DND-41 (cell line): ENCODE results near the gene DOHH.

Source experiments
- ATAC-seq: fragments of 200-7000 bp; cut with Tn5 transposase; 3 replicates; pipeline ENCODE4 v1.9.1; 2021; ENCODE audit warnings: low read depth; ENCODE audit not compliant: insufficient read depth
- DNase-seq: peaks from one replicate; pipeline ENCODE4 v3.0.0-alpha.2; 2020
- H2AFZ ChIP-seq: 2 replicates; pipeline ENCODE4 v1.6.0; 2012; ENCODE audit warnings: low read depth, low read length
- H3K27ac ChIP-seq: 2 replicates; pipeline ENCODE4 v1.5.1; 2012; ENCODE audit warnings: low read length, inconsistent platforms
- H3K27me3 ChIP-seq: fragments of 200-600 bp; sonication (generic); 2 replicates; pipeline ENCODE4 v1.6.0; 2012; ENCODE audit warnings: low read length, mild to moderate bottlenecking, inconsistent platforms; ENCODE audit not compliant: insufficient read depth, poor library complexity
- H3K36me3 ChIP-seq: 2 replicates; pipeline ENCODE4 v1.5.1; 2012; ENCODE audit warnings: low read length, inconsistent platforms; ENCODE audit not compliant: insufficient read depth
- H3K4me1 ChIP-seq: 2 replicates; pipeline ENCODE4 v1.5.1; 2012; ENCODE audit warnings: mild to moderate bottlenecking, low read length; ENCODE audit not compliant: insufficient read depth
- H3K4me2 ChIP-seq: 2 replicates; pipeline ENCODE4 v1.6.0; 2012; ENCODE audit warnings: mild to moderate bottlenecking, moderate library complexity, low read length, inconsistent platforms; ENCODE audit not compliant: insufficient read depth
- H3K4me3 ChIP-seq, 2 experiments: fragments of 200-600 bp in 1 of 2; shearing (Covaris generic) in 1 of 2; 2 replicates each; pipeline ENCODE4 v1.5.1; 2012 to 2016; ENCODE audit warnings: inconsistent platforms in 2 of 2, low read length in 2 of 2, mild to moderate bottlenecking in 2 of 2, low read depth in 1 of 2, moderate library complexity in 1 of 2
- H3K79me2 ChIP-seq: 2 replicates; pipeline ENCODE4 v1.6.0; 2012; ENCODE audit warnings: low read length, inconsistent platforms; ENCODE audit not compliant: insufficient read depth
- H3K9ac ChIP-seq: 2 replicates; pipeline ENCODE4 v1.6.0; 2012; ENCODE audit warnings: low read depth, mild to moderate bottlenecking, inconsistent platforms, low read length, moderate library complexity
- H3K9me3 ChIP-seq: 2 replicates; pipeline ENCODE4 v1.5.1; 2012; ENCODE audit warnings: low read length, moderate library complexity, mild to moderate bottlenecking, inconsistent platforms; ENCODE audit not compliant: insufficient read depth, severe bottlenecking
- H4K20me1 ChIP-seq: 2 replicates; pipeline ENCODE4 v1.6.0; 2012; ENCODE audit warnings: low read length; ENCODE audit not compliant: insufficient read depth
- EZH2 ChIP-seq: IDR thresholded peaks from 3 replicates; pipeline ENCODE4 v1.6.1; 2012; ENCODE audit warnings: borderline replicate concordance, low read depth, mild to moderate bottlenecking, moderate library complexity, low read length, inconsistent platforms; ENCODE audit not compliant: severe bottlenecking
- TF ChIP-seq, protein P1 (sequence below): IDR thresholded peaks from 2 replicates; pipeline ENCODE4 v1.5.1; 2012; ENCODE audit warnings: borderline replicate concordance, low read length, moderate library complexity, mild to moderate bottlenecking; ENCODE audit not compliant: poor library complexity, severe bottlenecking; ENCODE audit errors: extremely low read depth

DOHH gene

DNA sequence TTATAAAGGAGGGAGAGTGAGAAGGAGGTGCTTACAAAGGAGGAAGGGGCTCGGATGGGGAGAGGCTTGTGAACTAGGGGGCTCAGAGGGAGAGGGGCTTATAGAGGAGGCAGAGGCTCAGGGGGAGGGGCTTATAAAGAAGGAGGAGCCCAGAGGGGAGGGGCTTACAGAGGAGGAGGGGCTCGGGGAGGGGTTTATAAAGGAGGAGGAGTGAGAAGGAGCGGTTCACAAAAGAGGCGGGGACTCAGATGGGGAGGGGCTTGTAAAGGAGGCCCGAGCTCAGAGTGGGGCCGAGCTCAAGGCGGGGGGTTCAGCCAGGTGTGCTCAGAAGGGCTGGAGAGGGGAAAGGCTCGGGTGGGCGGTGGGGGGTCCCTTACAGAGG is 20.6 kb downstream of the DOHH start:
- Histone ChIP-seq H3K79me2 (no peaks in the 10 kb centered on the region), H2AFZ (no peak overlapping the region), H3K36me3 (no peaks in the 10 kb centered on the region; the same call in 1 of the 2 replicates), H4K20me1 (no peaks in the 10 kb centered on the region), H3K4me1 (peaks cover 31% of the 10 kb centered on the region), H3K4me3 (peak overlapping the region in 1 of 2 experiments; percentile 59; a peak in 3 of 4 replicates), H3K9me3 (no peaks in the 10 kb centered on the region), H3K4me2 (peak overlapping the region; percentile 68), H3K9ac (peak overlapping the region; percentile 65; the same call in 1 of the 2 replicates), H3K27ac (peak overlapping the region; percentile 90), H3K27me3 (no peaks in the 10 kb centered on the region)
- TF ChIP-seq EZH2 = no peak
- TF ChIP-seq, protein P1, sequence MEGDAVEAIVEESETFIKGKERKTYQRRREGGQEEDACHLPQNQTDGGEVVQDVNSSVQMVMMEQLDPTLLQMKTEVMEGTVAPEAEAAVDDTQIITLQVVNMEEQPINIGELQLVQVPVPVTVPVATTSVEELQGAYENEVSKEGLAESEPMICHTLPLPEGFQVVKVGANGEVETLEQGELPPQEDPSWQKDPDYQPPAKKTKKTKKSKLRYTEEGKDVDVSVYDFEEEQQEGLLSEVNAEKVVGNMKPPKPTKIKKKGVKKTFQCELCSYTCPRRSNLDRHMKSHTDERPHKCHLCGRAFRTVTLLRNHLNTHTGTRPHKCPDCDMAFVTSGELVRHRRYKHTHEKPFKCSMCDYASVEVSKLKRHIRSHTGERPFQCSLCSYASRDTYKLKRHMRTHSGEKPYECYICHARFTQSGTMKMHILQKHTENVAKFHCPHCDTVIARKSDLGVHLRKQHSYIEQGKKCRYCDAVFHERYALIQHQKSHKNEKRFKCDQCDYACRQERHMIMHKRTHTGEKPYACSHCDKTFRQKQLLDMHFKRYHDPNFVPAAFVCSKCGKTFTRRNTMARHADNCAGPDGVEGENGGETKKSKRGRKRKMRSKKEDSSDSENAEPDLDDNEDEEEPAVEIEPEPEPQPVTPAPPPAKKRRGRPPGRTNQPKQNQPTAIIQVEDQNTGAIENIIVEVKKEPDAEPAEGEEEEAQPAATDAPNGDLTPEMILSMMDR = no peak
- ATAC-seq = peak; percentile 27
- no peak for DNase-seq

DNA sequence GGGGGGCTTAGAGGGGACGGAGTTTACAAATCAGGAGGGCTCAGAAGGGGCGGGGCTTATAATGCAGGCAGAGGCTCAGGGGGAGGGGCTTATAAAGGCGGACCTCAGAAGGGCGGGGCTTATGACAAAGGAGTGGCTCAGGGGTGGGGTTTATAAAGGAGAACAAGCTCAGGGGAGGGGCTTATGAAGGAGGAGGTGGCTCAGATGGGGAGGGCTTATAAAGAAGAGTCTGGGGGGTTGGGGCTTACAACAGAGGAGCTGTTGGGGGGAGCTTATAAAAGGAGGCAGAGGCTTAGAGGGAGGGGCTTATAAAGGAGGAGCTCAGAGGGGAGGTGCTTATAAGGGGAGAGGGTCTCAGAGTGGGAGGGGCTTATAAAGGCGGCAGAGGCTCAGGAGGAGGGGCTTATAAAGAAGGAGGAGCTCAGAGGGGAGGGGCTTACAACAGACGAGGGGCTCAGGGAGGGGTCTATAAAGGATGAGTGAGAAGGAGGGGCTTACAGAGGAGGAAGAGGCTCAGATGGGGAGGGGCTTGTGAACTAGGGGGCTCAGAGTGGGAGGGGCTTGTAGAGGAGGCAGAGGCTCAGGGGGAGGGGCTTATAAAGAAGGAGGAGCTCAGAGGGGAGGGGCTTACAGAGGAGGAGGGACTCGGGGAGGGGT is 21.2 kb downstream of the DOHH start:
- TF ChIP-seq EZH2 = no peak
- TF ChIP-seq, protein P1 = no peak
- DNase-seq = peak; percentile 95

DNA sequence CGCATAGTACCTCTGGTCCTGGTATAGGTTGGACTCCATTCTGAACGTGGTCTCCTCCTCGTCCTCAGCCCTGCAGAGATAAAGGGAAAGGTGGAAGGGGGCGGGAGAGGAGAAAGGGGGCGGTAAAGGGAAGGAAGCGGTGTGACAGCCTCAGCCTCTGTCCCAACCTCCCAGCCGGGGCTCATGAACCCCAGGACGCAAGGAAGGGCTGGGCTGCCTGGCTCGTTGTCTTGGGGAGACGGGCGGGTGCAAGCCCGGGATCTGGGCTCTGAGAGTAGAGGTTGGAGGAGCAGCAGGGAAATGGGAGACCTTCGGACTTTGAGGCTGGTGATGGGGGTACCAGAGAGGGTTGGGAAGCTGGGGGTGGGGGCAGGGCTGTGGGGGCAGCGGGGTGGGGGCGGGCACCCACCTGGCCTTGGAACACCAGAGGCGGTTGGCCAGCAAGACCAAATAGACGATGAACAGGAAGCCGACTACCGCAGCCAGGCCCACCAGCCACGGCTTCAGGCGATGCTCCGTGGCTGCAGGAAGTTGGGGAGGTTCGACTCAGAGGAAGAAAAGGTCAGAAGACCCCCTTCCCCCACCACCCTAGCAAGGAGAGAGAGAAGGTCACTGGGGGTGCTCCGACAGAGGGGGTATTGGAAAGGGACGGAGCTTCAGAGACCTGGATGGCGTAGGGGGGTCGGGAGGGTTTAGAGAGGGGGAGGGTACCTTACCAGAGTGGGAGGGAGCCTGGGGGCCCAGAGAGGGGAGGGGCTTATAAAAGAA is 21.9 kb downstream of the DOHH start:
- TF ChIP-seq, protein P1 = peak; percentile 10
- no peak for TF ChIP-seq EZH2
- no peaks in the 10 kb centered on the region for H3K79me2 ChIP-seq
- H2AFZ ChIP-seq = peak overlapping the region; percentile 59
- H3K27me3 ChIP-seq = no peaks in the 10 kb centered on the region
- DNase-seq (peak; percentile 87), ATAC-seq (peak; percentile 68)
- peak overlapping the region; percentile 90 for H3K27ac ChIP-seq
- peaks cover 31% of the 10 kb centered on the region for H3K4me1 ChIP-seq
- H3K9me3 ChIP-seq = no peaks in the 10 kb centered on the region
- H3K9ac ChIP-seq = peak overlapping the region; percentile 65
- H3K4me2 ChIP-seq = peak overlapping the region; percentile 68
- H3K4me3 ChIP-seq = peak overlapping the region; percentile 16 to 59; a peak in 3 of 4 replicates
- H4K20me1 ChIP-seq = no peaks in the 10 kb centered on the region
- no peaks in the 10 kb centered on the region; the same call in 1 of the 2 replicates for H3K36me3 ChIP-seq

More for the DNA sequence above, 21.2 kb downstream of the DOHH start:
- H3K9me3 ChIP-seq = no peaks in the 10 kb centered on the region
- H3K9ac ChIP-seq = peak overlapping the region; percentile 65
- H3K36me3 ChIP-seq = no peaks in the 10 kb centered on the region; the same call in 1 of the 2 replicates
- peaks cover 31% of the 10 kb centered on the region for H3K4me1 ChIP-seq
- H3K4me2 ChIP-seq = peak overlapping the region; percentile 68
- H3K27ac ChIP-seq = peak overlapping the region; percentile 90
- H3K4me3 ChIP-seq = peak overlapping the region; percentile 16 to 59; a peak in 3 of 4 replicates
- H2AFZ ChIP-seq = peak overlapping the region; percentile 59; the same call in 1 of the 2 replicates
- H3K27me3 ChIP-seq = no peaks in the 10 kb centered on the region
- no peaks in the 10 kb centered on the region for H4K20me1 ChIP-seq
- peak; percentile 69 for ATAC-seq
- H3K79me2 ChIP-seq = no peaks in the 10 kb centered on the region
